GM18505 (cell line): ENCODE data around the gene CLIC1.

Source experiments
- ATAC-seq: cut with Tn5 transposase; IDR thresholded peaks from one replicate; pipeline ENCODE4 v1.9.1; 2021; ENCODE audit not compliant: unreplicated experiment
- POLR2A ChIP-seq: IDR thresholded peaks from 4 replicates; pipeline ENCODE4 v1.6.1; 2011; ENCODE audit warnings: borderline replicate concordance; ENCODE audit not compliant: insufficient read depth, insufficient read length; ENCODE audit errors: extremely low read depth

The CLIC1 gene

GRCh38 chr6:31764198-31764597, 27.9 kb upstream of the CLIC1 start:
- no peak for TF ChIP-seq POLR2A
- ATAC-seq: no peak

- ATAC-seq: no peak
- TF ChIP-seq POLR2A: no peak
Observed at GRCh38 chr6:31763619-31763940, 27.2 kb upstream of the CLIC1 start.

- no peak for ATAC-seq
- TF ChIP-seq POLR2A: no peak
Observed at GRCh38 chr6:31762878-31763618, 26.7 kb upstream of the CLIC1 start.

- TF ChIP-seq POLR2A: no peak
- no peak for ATAC-seq
Observed at GRCh38 chr6:31762356-31762755, 26.0 kb upstream of the CLIC1 start, which contains the start of gene SAPCD1. Gene SAPCD1 (plus strand): TSS chr6:31762656. CDS start chr6:31763055, 399 bp downstream.

- no peak for TF ChIP-seq POLR2A
- ATAC-seq: no peak
Observed at GRCh38 chr6:31761343-31761742, 25.0 kb upstream of the CLIC1 start.

GRCh38 chr6:31760790-31761189, 24.5 kb upstream of the CLIC1 start:
- no peak for TF ChIP-seq POLR2A
- ATAC-seq: no peak

- TF ChIP-seq POLR2A: no peak
- no peak for ATAC-seq
Observed at GRCh38 chr6:31758281-31758680, 22.0 kb upstream of the CLIC1 start.

- no peak for TF ChIP-seq POLR2A
- no peak for ATAC-seq
Observed at GRCh38 chr6:31752739-31753319, 16.5 kb upstream of the CLIC1 start.

GRCh38 chr6:31750411-31751022, 14.2 kb upstream of the CLIC1 start:
- ATAC-seq: no peak
- no peak for TF ChIP-seq POLR2A

GRCh38 chr6:31749301-31750036, 13.1 kb upstream of the CLIC1 start:
- no peak for TF ChIP-seq POLR2A
- no peak for ATAC-seq

- ATAC-seq: no peak
- TF ChIP-seq POLR2A: no peak
Observed at GRCh38 chr6:31744422-31744821, 8.1 kb upstream of the CLIC1 start.

GRCh38 chr6:31742894-31743293, 6.6 kb upstream of the CLIC1 start:
- no peak for ATAC-seq
- no peak for TF ChIP-seq POLR2A

- ATAC-seq: no peak
- TF ChIP-seq POLR2A: no peak
Observed at GRCh38 chr6:31741815-31742214, 5.5 kb upstream of the CLIC1 start.

- TF ChIP-seq POLR2A: no peak
- ATAC-seq: peak; percentile 5
Observed at GRCh38 chr6:31740397-31741223, 4.3 kb upstream of the CLIC1 start.
